ENCODE data around the gene STRIT1.

- TF ChIP-seq EZH2 (IDR thresholded peaks at IDR 0.05; ENCODE audit: borderline replicate concordance, low read depth, low read length, severe bottlenecking) (no peak), CTCF (IDR thresholded peaks at IDR 0.05; ENCODE audit: borderline replicate concordance, extremely low read depth, low read length, poor library complexity, severe bottlenecking) (no peak)
Observed at GRCh38 chr3:155327430-155327829, 33.9 kb upstream of the STRIT1 start.
